MG63 (cell line): ENCODE measurements around the gene COL23A1. TPM values are rescaled to one million over a fixed set of nuclear protein-coding genes. Genes with fewer than 3 reads are reported as not detected.

Source experiments
- DNase-seq: peaks from one replicate; pipeline ENCODE4 v3.0.0-alpha.2; 2020
- H3K27me3 ChIP-seq: fragments of 250-450 bp; sonication (Bioruptor Pico); 2 replicates; pipeline ENCODE4 v1.5.1; 2020; ENCODE audit warnings: mild to moderate bottlenecking, moderate library complexity
- H3K36me3 ChIP-seq: fragments of 250-450 bp; sonication (Bioruptor Pico); 2 replicates; pipeline ENCODE4 v1.5.1; 2020; ENCODE audit warnings: mild to moderate bottlenecking, moderate library complexity
- H3K4me3 ChIP-seq: fragments of 250-450 bp; sonication (Bioruptor Pico); 2 replicates; pipeline ENCODE4 v1.5.1; 2020; ENCODE audit warnings: mild to moderate bottlenecking, moderate library complexity
- H3K9me3 ChIP-seq: fragments of 250-450 bp; sonication (Bioruptor Pico); 2 replicates; pipeline ENCODE4 v1.5.1; 2020; ENCODE audit warnings: mild to moderate bottlenecking, moderate library complexity
- total RNA-seq: library from RNA; depleted of rRNA; stranded (reverse); fragments of >200 nt; shearing (Covaris generic); gene quantifications from 2 replicates; pipeline ENCODE4 v1.2.3, GENCODE V29; 2014; ENCODE audit warnings: low replicate concordance

The COL23A1 gene
- total RNA-seq, 1 experiment from 2014 or later = 107 TPM

GRCh38 chr5:178384816-178385495, 205.2 kb downstream of the COL23A1 start:
- Histone ChIP-seq H3K9me3 (no peaks in the 10 kb centered on the region), H3K36me3 (peaks cover 9% of the 10 kb centered on the region), H3K27me3 (no peaks in the 10 kb centered on the region), H3K4me3 (no peak overlapping the region)
- no peak for DNase-seq

GRCh38 chr5:178383919-178384815, 206.0 kb downstream of the COL23A1 start:
- DNase-seq = no peak
- Histone ChIP-seq H3K9me3 (no peaks in the 10 kb centered on the region), H3K27me3 (no peaks in the 10 kb centered on the region), H3K36me3 (peaks cover 10% of the 10 kb centered on the region), H3K4me3 (no peak overlapping the region)

GRCh38 chr5:178383301-178383918, 206.8 kb downstream of the COL23A1 start:
- Histone ChIP-seq H3K27me3 (no peaks in the 10 kb centered on the region), H3K4me3 (no peak overlapping the region), H3K36me3 (peaks cover 10% of the 10 kb centered on the region), H3K9me3 (no peaks in the 10 kb centered on the region)
- DNase-seq = no peak

GRCh38 chr5:178382754-178383164, 207.4 kb downstream of the COL23A1 start:
- H3K4me3 ChIP-seq = no peak overlapping the region

GRCh38 chr5:178381921-178382695, 208.1 kb downstream of the COL23A1 start:
- Histone ChIP-seq H3K4me3 (no peak overlapping the region), H3K27me3 (no peaks in the 10 kb centered on the region), H3K9me3 (no peaks in the 10 kb centered on the region), H3K36me3 (peaks cover 19% of the 10 kb centered on the region)
- no peak for DNase-seq

More at GRCh38 chr5:178382754-178383164, 207.4 kb downstream of the COL23A1 start:
- Histone ChIP-seq H3K27me3 (no peaks in the 10 kb centered on the region), H3K36me3 (peaks cover 12% of the 10 kb centered on the region), H3K9me3 (no peaks in the 10 kb centered on the region)
- DNase-seq = peak; percentile 72

GRCh38 chr5:178381206-178381605, 209.0 kb downstream of the COL23A1 start:
- Histone ChIP-seq H3K36me3 (peaks cover 19% of the 10 kb centered on the region), H3K4me3 (no peak overlapping the region), H3K9me3 (no peaks in the 10 kb centered on the region), H3K27me3 (no peaks in the 10 kb centered on the region)
- no peak for DNase-seq

GRCh38 chr5:178380541-178381074, 209.6 kb downstream of the COL23A1 start:
- Histone ChIP-seq H3K36me3 (peaks cover 19% of the 10 kb centered on the region), H3K27me3 (no peaks in the 10 kb centered on the region), H3K9me3 (no peaks in the 10 kb centered on the region), H3K4me3 (no peak overlapping the region)
- no peak for DNase-seq

- H3K9me3 ChIP-seq = no peaks in the 10 kb centered on the region
- H3K4me3 ChIP-seq = no peak overlapping the region
- DNase-seq = no peak
- H3K36me3 ChIP-seq = peaks cover 19% of the 10 kb centered on the region
- H3K27me3 ChIP-seq = no peaks in the 10 kb centered on the region
Measured at GRCh38 chr5:178380086-178380485, 210.1 kb downstream of the COL23A1 start.

- H3K9me3 ChIP-seq = no peaks in the 10 kb centered on the region
Measured at GRCh38 chr5:178378527-178379484, 211.4 kb downstream of the COL23A1 start.

GRCh38 chr5:178377583-178378270, 212.5 kb downstream of the COL23A1 start:
- Histone ChIP-seq H3K27me3 (no peaks in the 10 kb centered on the region), H3K36me3 (peaks cover 23% of the 10 kb centered on the region), H3K4me3 (no peak overlapping the region), H3K9me3 (no peaks in the 10 kb centered on the region)
- DNase-seq = no peak

More at GRCh38 chr5:178378527-178379484, 211.4 kb downstream of the COL23A1 start:
- Histone ChIP-seq H3K4me3 (no peak overlapping the region), H3K27me3 (no peaks in the 10 kb centered on the region), H3K36me3 (peaks cover 21% of the 10 kb centered on the region)
- no peak for DNase-seq

GRCh38 chr5:178376921-178377582, 213.1 kb downstream of the COL23A1 start:
- Histone ChIP-seq H3K4me3 (no peak overlapping the region), H3K36me3 (peaks cover 23% of the 10 kb centered on the region), H3K9me3 (no peaks in the 10 kb centered on the region), H3K27me3 (no peaks in the 10 kb centered on the region)
- DNase-seq = peak; percentile 67

GRCh38 chr5:178375348-178375747, 214.8 kb downstream of the COL23A1 start:
- Histone ChIP-seq H3K9me3 (no peaks in the 10 kb centered on the region), H3K36me3 (peaks cover 25% of the 10 kb centered on the region), H3K4me3 (no peak overlapping the region), H3K27me3 (no peaks in the 10 kb centered on the region)
- no peak for DNase-seq

- peaks cover 4% of the 10 kb centered on the region; the same call in 1 of the 2 replicates for H3K9me3 ChIP-seq
- no peak for DNase-seq
- H3K27me3 ChIP-seq = no peaks in the 10 kb centered on the region
- no peak overlapping the region for H3K4me3 ChIP-seq
- peaks cover 35% of the 10 kb centered on the region for H3K36me3 ChIP-seq
Measured at GRCh38 chr5:178373711-178374110, 216.5 kb downstream of the COL23A1 start.

GRCh38 chr5:178372142-178372571, 218.0 kb downstream of the COL23A1 start:
- no peaks in the 10 kb centered on the region for H3K27me3 ChIP-seq
- peak overlapping the region; percentile 10 for H3K4me3 ChIP-seq
- H3K36me3 ChIP-seq = peaks cover 40% of the 10 kb centered on the region
- peaks cover 4% of the 10 kb centered on the region; the same call in 1 of the 2 replicates for H3K9me3 ChIP-seq
- peak; percentile 94 for DNase-seq
